Hematopoietic multipotent progenitor cell (in vitro differentiated cells): ENCODE measurements around the gene HKDC1. TPM values are rescaled to one million over a fixed set of nuclear protein-coding genes. Genes with fewer than 3 reads are reported as not detected.
"Not testable (repeated sequence)": the region's sequence is repeated elsewhere in the genome, so short reads cannot be mapped to it uniquely, and the experiment has no call there.

Experiments used
- DNase-seq, 3 donors: peaks; one replicate each; pipeline ENCODE4 v3.0.0-alpha.2; 2011 to 2015; ENCODE audit warnings: low read depth in 2 of 3, low spot score in 2 of 3
- total RNA-seq: library from RNA; depleted of rRNA; stranded (reverse); fragments of >200 nt; gene quantifications from one replicate; pipeline ENCODE4 v1.2.3, GENCODE V29; 2012

Gene HKDC1
- total RNA-seq, 1 donor, result not detected

DNA sequence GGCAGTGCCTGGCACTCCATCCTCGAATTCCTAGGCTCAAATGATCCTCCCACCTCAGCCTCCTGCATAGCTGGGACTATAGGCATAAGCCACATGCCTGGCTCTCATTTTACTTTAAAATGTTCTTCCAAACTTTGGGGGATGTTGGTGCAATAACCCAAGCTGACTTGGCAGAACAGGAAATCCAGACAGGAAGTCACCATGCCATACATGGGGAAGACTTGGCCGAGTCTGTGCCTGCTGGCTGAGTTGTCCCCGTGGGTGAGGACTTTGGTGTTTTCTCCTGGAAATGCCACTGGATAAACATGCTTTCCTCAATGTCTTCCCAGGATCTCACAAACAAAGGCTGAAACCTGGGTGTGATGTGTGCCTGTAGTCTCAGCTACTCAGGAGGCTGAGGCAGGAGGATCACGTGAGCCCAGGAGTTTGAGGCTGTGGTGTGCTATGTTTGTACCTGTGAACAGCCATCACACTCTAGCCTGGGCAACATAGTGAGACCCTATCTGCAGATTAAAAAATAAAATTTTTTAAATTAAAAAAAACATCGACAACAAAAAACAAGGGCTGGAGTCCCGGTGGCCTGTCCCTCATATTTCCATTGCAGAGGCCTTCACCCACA lies 19.8 kb downstream of the HKDC1 start:
- no peak for DNase-seq

DNA sequence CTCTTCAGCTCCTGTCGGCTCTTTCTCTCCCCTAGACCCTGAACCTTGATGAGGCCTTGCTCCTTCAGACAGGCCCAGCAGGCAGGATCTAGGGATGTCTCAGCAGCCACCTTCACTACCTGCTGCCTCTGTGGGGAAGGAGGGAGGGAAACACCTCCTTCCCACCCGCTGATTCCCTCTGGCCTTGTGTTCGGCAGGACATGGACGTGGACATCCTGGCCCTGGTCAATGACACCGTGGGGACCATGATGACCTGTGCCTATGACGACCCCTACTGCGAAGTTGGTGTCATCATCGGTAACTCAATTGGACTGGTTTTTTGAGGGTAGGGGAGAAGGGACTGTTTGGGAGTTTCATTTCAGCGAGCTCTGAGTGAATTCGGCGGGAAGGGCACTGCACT lies 20.3 kb downstream of the HKDC1 start:
- no peak for DNase-seq

- no peak for DNase-seq
Observed at GRCh38 chr10:69241575-69241974, 21.4 kb downstream of the HKDC1 start.

GRCh38 chr10:69242040-69242851 lies 22.1 kb downstream of the HKDC1 start:
- no peak for DNase-seq

DNA sequence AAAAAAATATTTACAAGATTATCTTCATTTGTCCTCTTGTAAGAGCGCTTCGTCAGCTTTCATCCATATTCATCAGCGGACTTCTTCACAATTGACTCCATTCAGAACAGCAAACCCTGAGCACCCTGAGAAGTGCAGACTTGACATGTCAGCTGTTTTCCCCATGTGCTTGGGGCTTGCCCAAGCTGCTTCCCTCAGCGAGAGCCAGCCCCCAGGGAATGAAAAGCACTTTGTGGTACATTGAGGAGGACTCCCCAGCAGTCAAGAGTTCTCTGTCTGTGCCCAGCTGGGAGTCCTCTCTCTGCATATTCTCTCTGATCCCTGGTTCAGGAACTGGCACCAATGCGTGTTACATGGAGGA lies 22.7 kb downstream of the HKDC1 start:
- DNase-seq, result no peak

GRCh38 chr10:69243817-69244216 lies 23.7 kb downstream of the HKDC1 start:
- DNase-seq, result no peak

DNA sequence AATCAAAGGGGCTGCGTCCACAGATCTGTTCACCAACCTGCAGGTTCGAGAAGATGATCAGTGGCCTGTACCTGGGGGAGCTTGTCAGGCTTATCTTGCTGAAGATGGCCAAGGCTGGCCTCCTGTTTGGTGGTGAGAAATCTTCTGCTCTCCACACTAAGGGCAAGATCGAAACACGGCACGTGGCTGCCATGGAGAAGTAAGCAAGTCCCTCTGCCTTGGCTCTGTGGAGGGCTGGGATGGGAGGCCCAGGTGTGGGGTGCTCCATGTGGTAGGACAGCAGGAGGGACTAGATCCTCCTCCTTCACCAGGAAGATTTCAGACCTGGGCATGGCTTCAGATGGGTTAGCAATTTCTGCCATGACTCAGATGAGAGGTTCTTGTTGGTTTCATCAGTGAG lies 25.9 kb downstream of the HKDC1 start:
- no peak for DNase-seq

DNA sequence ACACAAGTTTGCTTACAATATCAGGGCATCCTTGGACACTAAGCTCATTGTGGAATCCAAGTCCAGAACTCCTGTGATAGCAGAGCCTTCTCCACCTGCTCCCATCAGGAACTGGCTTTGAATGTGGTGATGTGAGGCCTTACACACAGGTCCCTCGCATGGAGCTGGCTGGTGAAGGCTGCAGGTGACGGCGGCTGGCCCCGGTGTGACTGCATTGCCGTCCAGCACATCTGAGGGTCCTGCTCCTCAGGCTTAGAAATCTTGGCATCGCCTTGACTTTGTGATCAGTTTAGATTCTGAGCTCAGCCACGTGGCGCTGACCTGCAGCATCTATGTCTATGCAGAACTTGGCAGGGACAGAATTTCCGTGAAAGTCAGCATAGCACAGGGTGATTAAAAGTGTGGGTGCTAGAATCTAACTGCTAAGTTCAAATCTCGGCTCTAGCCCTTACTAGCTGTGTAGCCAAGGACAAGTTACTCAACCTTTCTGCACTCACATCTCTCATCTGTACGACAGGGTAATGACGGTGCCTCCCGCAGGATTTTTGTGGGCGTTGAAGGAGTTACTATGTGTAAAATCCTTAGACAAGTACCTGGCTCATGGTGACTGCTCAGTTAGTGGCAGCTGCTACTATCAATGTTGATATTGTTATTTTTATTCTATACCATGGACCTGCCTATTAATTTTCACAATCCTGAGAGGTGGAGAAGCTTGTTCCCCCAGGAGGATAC lies 26.6 kb downstream of the HKDC1 start:
- no peak for DNase-seq

DNA sequence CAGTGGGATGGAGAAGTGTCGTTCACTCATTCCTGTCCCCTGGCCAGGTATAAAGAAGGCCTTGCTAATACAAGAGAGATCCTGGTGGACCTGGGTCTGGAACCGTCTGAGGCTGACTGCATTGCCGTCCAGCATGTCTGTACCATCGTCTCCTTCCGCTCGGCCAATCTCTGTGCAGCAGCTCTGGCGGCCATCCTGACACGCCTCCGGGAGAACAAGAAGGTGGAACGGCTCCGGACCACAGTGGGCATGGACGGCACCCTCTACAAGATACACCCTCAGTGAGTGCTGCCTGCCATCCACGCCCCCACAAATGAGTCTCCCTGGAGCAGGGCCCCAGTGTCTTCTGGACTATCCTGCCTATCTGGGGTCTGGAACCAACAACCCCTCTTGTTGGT lies 27.2 kb downstream of the HKDC1 start:
- no peak for DNase-seq

DNA sequence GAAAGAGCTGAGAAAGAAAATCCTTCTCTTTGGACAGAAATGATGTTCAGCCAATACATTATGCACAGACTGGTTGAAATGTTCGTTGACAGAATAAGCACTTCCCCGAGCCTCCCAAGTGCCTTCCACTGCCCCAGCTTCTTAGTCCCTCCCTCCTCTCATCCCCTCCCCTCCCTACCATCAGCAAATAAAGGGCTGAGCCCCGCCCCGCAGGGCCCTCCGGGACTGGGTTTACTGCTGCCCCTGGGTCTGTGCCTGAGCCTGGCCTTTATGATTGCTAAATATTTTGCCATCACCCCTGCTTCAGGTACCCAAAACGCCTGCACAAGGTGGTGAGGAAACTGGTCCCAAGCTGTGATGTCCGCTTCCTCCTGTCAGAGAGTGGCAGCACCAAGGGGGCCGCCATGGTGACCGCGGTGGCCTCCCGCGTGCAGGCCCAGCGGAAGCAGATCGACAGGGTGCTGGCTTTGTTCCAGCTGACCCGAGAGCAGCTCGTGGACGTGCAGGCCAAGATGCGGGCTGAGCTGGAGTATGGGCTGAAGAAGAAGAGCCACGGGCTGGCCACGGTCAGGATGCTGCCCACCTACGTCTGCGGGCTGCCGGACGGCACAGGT lies 28.1 kb downstream of the HKDC1 start:
- DNase-seq, result no peak

- no peak for DNase-seq
Observed at GRCh38 chr10:69250041-69250440, 29.9 kb downstream of the HKDC1 start.

GRCh38 chr10:69251417-69251816 lies 31.3 kb downstream of the HKDC1 start:
- not testable (repeated sequence) for DNase-seq

GRCh38 chr10:69253171-69253570 lies 33.0 kb downstream of the HKDC1 start:
- DNase-seq, result no peak

DNA sequence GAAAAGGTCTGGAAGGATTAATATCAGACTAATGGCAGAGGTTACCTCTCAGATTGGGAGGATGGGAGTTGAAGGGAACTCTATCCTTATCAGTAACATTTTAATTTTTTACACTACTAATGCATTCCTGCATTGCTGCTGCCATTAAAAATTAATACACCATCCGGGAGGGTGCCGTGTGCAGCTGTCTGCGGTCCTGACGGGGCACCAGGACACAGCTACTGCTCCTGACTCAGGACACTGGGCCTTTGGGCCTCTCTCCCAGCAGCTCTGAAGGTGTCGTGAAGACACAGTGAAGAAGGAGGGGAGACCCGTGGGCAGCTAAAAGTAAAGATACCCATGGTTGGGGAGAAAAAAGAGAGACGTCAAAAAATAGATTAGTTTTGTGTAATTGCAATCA lies 34.7 kb downstream of the HKDC1 start:
- DNase-seq, result no peak

- no peak for DNase-seq
Observed at GRCh38 chr10:69259547-69260243, 39.6 kb downstream of the HKDC1 start.

- no peak for DNase-seq
Observed at GRCh38 chr10:69261184-69261583, 41.1 kb downstream of the HKDC1 start.

GRCh38 chr10:69262292-69262751 lies 42.2 kb downstream of the HKDC1 start:
- DNase-seq, result no peak

DNA sequence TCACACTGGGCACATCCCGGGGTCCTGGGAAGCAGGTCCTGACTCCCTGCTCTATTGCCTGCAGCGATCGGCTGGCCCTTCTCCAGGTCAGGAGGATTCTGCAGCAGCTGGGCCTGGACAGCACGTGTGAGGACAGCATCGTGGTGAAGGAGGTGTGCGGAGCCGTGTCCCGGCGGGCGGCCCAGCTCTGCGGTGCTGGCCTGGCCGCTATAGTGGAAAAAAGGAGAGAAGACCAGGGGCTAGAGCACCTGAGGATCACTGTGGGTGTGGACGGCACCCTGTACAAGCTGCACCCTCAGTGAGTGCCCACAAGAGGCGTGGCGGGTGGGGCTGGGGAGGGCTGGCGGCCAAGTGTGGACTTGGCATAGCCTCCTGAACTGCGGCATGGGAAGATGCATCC lies 45.4 kb downstream of the HKDC1 start:
- DNase-seq, result no peak

DNA sequence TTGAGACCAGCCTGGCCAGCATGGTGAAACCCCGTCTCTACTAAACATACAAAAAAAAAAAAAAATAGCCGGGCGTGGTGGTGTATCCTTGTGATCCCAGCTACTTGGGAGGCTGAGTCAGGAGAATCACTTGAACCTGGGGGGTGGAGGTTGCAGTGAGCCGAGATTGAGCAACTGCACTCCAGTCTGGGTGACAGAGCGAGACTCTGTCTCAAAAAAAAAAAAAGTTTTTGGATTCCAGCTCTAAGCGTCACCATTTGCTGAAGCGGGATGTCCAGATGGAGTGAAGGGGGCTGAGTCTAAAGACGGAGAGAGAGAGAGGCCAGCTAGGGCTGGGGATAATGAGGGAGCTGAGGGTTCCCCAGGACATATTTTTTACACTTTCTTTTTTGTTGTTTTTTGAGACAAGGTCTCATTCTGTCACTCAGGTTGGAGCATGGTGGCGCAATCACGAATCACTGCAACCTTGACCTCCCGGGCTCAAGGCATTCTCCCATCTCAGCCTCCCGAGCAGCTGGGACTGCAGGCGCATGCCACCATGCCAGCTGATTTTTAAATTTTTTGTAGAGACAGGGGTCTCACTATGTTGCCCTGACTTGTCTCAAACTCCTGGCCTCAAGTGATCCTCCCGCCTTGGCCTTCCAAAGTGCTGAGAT lies 48.8 kb downstream of the HKDC1 start:
- DNase-seq, result no peak

DNA sequence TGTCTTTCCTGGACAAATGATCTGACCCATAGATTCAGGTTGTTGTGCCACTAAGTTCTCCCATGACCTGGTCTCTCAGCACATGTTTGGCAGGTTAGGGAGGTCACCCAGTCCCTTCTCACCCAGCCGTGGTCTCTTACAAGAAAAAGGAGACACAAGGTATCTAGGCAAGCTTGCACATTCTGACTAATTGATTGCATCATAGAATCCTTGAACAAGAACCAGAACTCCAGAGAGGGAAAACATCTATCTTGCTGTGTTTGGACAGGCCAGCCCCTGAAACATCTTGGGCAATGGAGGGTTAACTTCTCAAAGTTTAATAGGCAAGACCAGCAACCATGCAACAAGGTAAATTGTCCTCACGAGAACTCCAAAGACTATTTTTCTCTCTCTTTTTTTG lies 49.6 kb downstream of the HKDC1 start:
- DNase-seq, result no peak
